HEK293 (cell line): ENCODE data around the gene RTP5.

Experiments used
- CTCF ChIA-PET: fragments of 350-600 bp; formaldehyde crosslinking; extraction: SDS; loops from one replicate; lab custom pipeline; 2021; ENCODE audit warnings: antibody characterized with exemption; lab: Yijun Ruan, JAX
- POLR2A ChIA-PET: fragments of 300-600 bp; formaldehyde crosslinking; extraction: SDS; loops from one replicate; lab custom pipeline; 2020; ENCODE audit warnings: antibody characterized with exemption, inconsistent platforms; lab: Yijun Ruan, JAX
- H3K27ac ChIP-seq: fragments of 200-500 bp; sonication (Bioruptor generic); 2 replicates; pipeline ENCODE4 v1.5.1; 2014; ENCODE audit warnings: low read depth, low read length, control low read depth, inconsistent platforms; ENCODE audit errors: extremely low read depth
- H3K36me3 ChIP-seq, 2 experiments: fragments of 200-500 bp in 1 of 2; sonication (Bioruptor generic) in 1 of 2; 1 replicate in 1 of 2; 2 replicates in 1 of 2; pipeline ENCODE4 v1.5.1; 2014 to 2017; ENCODE audit warnings: inconsistent platforms in 2 of 2, low read length in 2 of 2; ENCODE audit not compliant: control insufficient read depth in 2 of 2, insufficient read depth in 1 of 2
- H3K4me1 ChIP-seq: fragments of 200-500 bp; sonication (Bioruptor generic); 2 replicates; pipeline ENCODE4 v1.5.1; 2014; ENCODE audit warnings: mild to moderate bottlenecking, low read length, inconsistent platforms; ENCODE audit not compliant: control insufficient read depth, insufficient read depth
- H3K4me3 ChIP-seq: 2 replicates; pipeline ENCODE4 v1.5.1; 2011; ENCODE audit warnings: low read depth, mild to moderate bottlenecking, control low read depth, low read length, moderate library complexity
- H3K9me3 ChIP-seq: fragments of 200-500 bp; sonication (Bioruptor generic); 2 replicates; pipeline ENCODE4 v1.5.1; 2014; ENCODE audit warnings: low read depth, low read length, inconsistent platforms; ENCODE audit not compliant: control insufficient read depth, insufficient read depth
- EGR2 ChIP-seq: fragments of 450-650 bp; formaldehyde crosslinking; IDR thresholded peaks from 2 replicates; pipeline ENCODE4 v1.5.1; 2016; ENCODE audit warnings: low read depth, missing biosample characterization, missing genetic modification characterization
- HOXC10 ChIP-seq: sonication (generic); formaldehyde crosslinking; IDR thresholded peaks from 2 replicates; pipeline ENCODE4 v1.8.1; 2023; ENCODE audit warnings: mild to moderate bottlenecking, missing genetic modification reagents
- HOXD13 ChIP-seq: sonication (generic); formaldehyde crosslinking; IDR thresholded peaks from 2 replicates; pipeline ENCODE4 v1.8.0; 2022; ENCODE audit warnings: missing genetic modification reagents, borderline replicate concordance
- INSM2 ChIP-seq: fragments of 450-650 bp; formaldehyde crosslinking; IDR thresholded peaks from 2 replicates; pipeline ENCODE4 v1.5.1; 2016; ENCODE audit warnings: missing biosample characterization, missing genetic modification characterization
- KLF1 ChIP-seq: fragments of 450-650 bp; formaldehyde crosslinking; IDR thresholded peaks from 2 replicates; pipeline ENCODE4 v1.5.1; 2016; ENCODE audit warnings: missing biosample characterization, missing genetic modification characterization
- KLF8 ChIP-seq: fragments of 450-650 bp; formaldehyde crosslinking; IDR thresholded peaks from 2 replicates; pipeline ENCODE4 v1.5.1; 2016; ENCODE audit warnings: missing biosample characterization, missing genetic modification characterization
- ZFHX2 ChIP-seq: fragments of 450-650 bp; formaldehyde crosslinking; conservative IDR thresholded peaks from 2 replicates; pipeline ENCODE4 v1.5.1; 2016; ENCODE audit warnings: missing biosample characterization, missing genetic modification characterization
- ZFP3 ChIP-seq: fragments of 450-650 bp; formaldehyde crosslinking; IDR thresholded peaks from 2 replicates; pipeline ENCODE4 v1.5.1; 2016; ENCODE audit warnings: low read depth, missing biosample characterization, missing genetic modification characterization
- ZNF138 ChIP-seq: fragments of 450-650 bp; formaldehyde crosslinking; IDR thresholded peaks from 2 replicates; pipeline ENCODE4 v1.5.1; 2016; ENCODE audit warnings: missing biosample characterization, missing genetic modification characterization, borderline replicate concordance
- ZNF169 ChIP-seq: fragments of 450-650 bp; formaldehyde crosslinking; IDR thresholded peaks from 2 replicates; pipeline ENCODE4 v1.5.1; 2016; ENCODE audit warnings: missing biosample characterization, missing genetic modification characterization
- ZNF174 ChIP-seq: fragments of 450-650 bp; formaldehyde crosslinking; IDR thresholded peaks from 2 replicates; pipeline ENCODE4 v1.5.0; 2017; ENCODE audit warnings: missing biosample characterization, mild to moderate bottlenecking, missing genetic modification characterization
- ZNF18 ChIP-seq: fragments of 450-650 bp; formaldehyde crosslinking; IDR thresholded peaks from 2 replicates; pipeline ENCODE4 v1.5.1; 2016; ENCODE audit warnings: missing biosample characterization, missing genetic modification characterization
- ZNF184 ChIP-seq: fragments of 450-650 bp; IDR thresholded peaks from 2 replicates; pipeline ENCODE4 v1.5.1; 2018; ENCODE audit warnings: missing biosample characterization, mild to moderate bottlenecking, missing genetic modification characterization
- ZNF221 ChIP-seq: fragments of 450-650 bp; formaldehyde crosslinking; IDR thresholded peaks from 2 replicates; pipeline ENCODE4 v1.5.1; 2017; ENCODE audit warnings: missing biosample characterization, missing genetic modification characterization, borderline replicate concordance
- ZNF354C ChIP-seq: fragments of 450-650 bp; formaldehyde crosslinking; IDR thresholded peaks from 2 replicates; pipeline ENCODE4 v1.5.1; 2016; ENCODE audit warnings: missing biosample characterization, missing genetic modification characterization, low read depth, borderline replicate concordance
- ZNF426 ChIP-seq: fragments of 450-650 bp; formaldehyde crosslinking; IDR thresholded peaks from 2 replicates; pipeline ENCODE4 v1.5.1; 2017; ENCODE audit warnings: missing biosample characterization, missing genetic modification characterization, mild to moderate bottlenecking, inconsistent platforms, moderate library complexity
- ZNF544 ChIP-seq: fragments of 450-650 bp; formaldehyde crosslinking; IDR thresholded peaks from 2 replicates; pipeline ENCODE4 v1.5.0; 2017; ENCODE audit warnings: missing biosample characterization, missing genetic modification characterization
- ZNF560 ChIP-seq: fragments of 450-650 bp; formaldehyde crosslinking; IDR thresholded peaks from 2 replicates; pipeline ENCODE4 v1.5.1; 2017; ENCODE audit warnings: missing biosample characterization, missing genetic modification characterization, borderline replicate concordance
- ZNF561 ChIP-seq: fragments of 450-650 bp; IDR thresholded peaks from 2 replicates; pipeline ENCODE4 v1.5.1; 2018; ENCODE audit warnings: missing biosample characterization, missing genetic modification characterization, borderline replicate concordance
- ZNF585B ChIP-seq: fragments of 450-650 bp; formaldehyde crosslinking; IDR thresholded peaks from 2 replicates; pipeline ENCODE4 v1.5.1; 2016; ENCODE audit warnings: missing biosample characterization, missing genetic modification characterization
- ZNF623 ChIP-seq: fragments of 450-650 bp; formaldehyde crosslinking; IDR thresholded peaks from 2 replicates; pipeline ENCODE4 v1.5.1; 2016; ENCODE audit warnings: missing biosample characterization, missing genetic modification characterization
- ZNF707 ChIP-seq: fragments of 450-650 bp; formaldehyde crosslinking; IDR thresholded peaks from 2 replicates; pipeline ENCODE4 v1.5.1; 2016; ENCODE audit warnings: missing biosample characterization, missing genetic modification characterization
- ZNF777 ChIP-seq: fragments of 450-650 bp; formaldehyde crosslinking; IDR thresholded peaks from 2 replicates; pipeline ENCODE4 v1.5.1; 2017; ENCODE audit warnings: missing biosample characterization, missing genetic modification characterization, borderline replicate concordance
- ZNF791 ChIP-seq: fragments of 450-650 bp; formaldehyde crosslinking; IDR thresholded peaks from 2 replicates; pipeline ENCODE4 v1.5.1; 2016; ENCODE audit warnings: missing biosample characterization, missing genetic modification characterization
- ZSCAN16 ChIP-seq: fragments of 450-650 bp; formaldehyde crosslinking; IDR thresholded peaks from 2 replicates; pipeline ENCODE4 v1.5.1; 2016; ENCODE audit warnings: missing biosample characterization, missing genetic modification characterization
- ZXDB ChIP-seq: fragments of 450-650 bp; formaldehyde crosslinking; IDR thresholded peaks from 2 replicates; pipeline ENCODE4 v1.5.1; 2016; ENCODE audit warnings: missing biosample characterization, missing genetic modification characterization
- TF ChIP-seq, protein P1 (sequence below): fragments of 450-650 bp; formaldehyde crosslinking; IDR thresholded peaks from 2 replicates; pipeline ENCODE4 v1.5.1; 2016; ENCODE audit warnings: missing biosample characterization, missing genetic modification characterization

Gene RTP5

DNA sequence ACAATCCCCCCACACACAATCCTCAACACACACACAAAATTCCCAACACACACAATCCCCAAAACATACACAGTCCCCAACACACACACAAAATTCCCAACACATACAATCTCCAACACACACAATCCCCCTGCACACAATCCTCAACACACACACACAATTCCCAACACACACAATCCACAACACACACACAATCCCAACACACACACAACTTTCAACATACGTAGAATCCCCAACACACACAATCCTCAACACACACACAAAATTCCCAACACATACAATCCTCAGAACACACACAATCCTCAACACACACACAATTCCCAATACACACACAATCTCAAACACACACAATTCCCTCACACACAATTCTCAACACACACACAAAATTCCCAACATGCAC, 8.3 kb upstream of the RTP5 start (continued):
- TF ChIP-seq ZXDB (tag by site-specific recombination) (no peak), ZNF174 (tag by site-specific recombination) (no peak), ZNF561 (tag by site-specific recombination) (no peak), ZNF138 (no peak), ZNF777 (tag by site-specific recombination) (no peak)

- POLR2A ChIA-PET = no interaction called here
- TF ChIP-seq EGR2 (tag by site-specific recombination) = peak; percentile 44; the same call in 1 of the 2 replicates
- peak; percentile 47 for TF ChIP-seq ZFHX2 (tag by site-specific recombination)
- no peak for TF ChIP-seq KLF1
- TF ChIP-seq, all 188 proteins: peak for 2
- H3K27ac ChIP-seq = no peak overlapping the region
- H3K36me3 ChIP-seq = no peaks in the 10 kb centered on the region
- no peaks in the 10 kb centered on the region for H3K9me3 ChIP-seq
- no peak overlapping the region for H3K4me3 ChIP-seq
- H3K4me1 ChIP-seq = no peaks in the 10 kb centered on the region
- CTCF ChIA-PET = interaction anchor here (0.7 kb wide), 1 partner anchor 17 kb away, joined by 3 read pairs; no protein-coding TSS in a partner anchor
Observed at GRCh38 chr2:241862093-241862492, 7.4 kb upstream of the RTP5 start.

- POLR2A ChIA-PET = no interaction called here
Observed at GRCh38 chr2:241862775-241863535, 6.6 kb upstream of the RTP5 start.

More at GRCh38 chr2:241862775-241863535, 6.6 kb upstream of the RTP5 start:
- H3K36me3 ChIP-seq = no peaks in the 10 kb centered on the region
- no peaks in the 10 kb centered on the region for H3K4me1 ChIP-seq
- H3K27ac ChIP-seq = no peak overlapping the region
- TF ChIP-seq ZNF544 (tag by site-specific recombination) = no peak
- TF ChIP-seq ZNF585B (tag by site-specific recombination) = no peak
- TF ChIP-seq ZFP3 = no peak
- no peak for TF ChIP-seq ZNF707
- no peak for TF ChIP-seq ZNF354C
- TF ChIP-seq ZNF791 (tag by site-specific recombination) = no peak
- no peak for TF ChIP-seq ZNF426 (tag by site-specific recombination)
- TF ChIP-seq, protein P1, sequence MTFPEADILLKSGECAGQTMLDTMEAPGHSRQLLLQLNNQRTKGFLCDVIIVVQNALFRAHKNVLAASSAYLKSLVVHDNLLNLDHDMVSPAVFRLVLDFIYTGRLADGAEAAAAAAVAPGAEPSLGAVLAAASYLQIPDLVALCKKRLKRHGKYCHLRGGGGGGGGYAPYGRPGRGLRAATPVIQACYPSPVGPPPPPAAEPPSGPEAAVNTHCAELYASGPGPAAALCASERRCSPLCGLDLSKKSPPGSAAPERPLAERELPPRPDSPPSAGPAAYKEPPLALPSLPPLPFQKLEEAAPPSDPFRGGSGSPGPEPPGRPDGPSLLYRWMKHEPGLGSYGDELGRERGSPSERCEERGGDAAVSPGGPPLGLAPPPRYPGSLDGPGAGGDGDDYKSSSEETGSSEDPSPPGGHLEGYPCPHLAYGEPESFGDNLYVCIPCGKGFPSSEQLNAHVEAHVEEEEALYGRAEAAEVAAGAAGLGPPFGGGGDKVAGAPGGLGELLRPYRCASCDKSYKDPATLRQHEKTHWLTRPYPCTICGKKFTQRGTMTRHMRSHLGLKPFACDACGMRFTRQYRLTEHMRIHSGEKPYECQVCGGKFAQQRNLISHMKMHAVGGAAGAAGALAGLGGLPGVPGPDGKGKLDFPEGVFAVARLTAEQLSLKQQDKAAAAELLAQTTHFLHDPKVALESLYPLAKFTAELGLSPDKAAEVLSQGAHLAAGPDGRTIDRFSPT (tag by site-specific recombination) = no peak
- no peak for TF ChIP-seq ZNF184
- no peak for TF ChIP-seq ZNF560
- TF ChIP-seq KLF8 = no peak
- TF ChIP-seq INSM2 (tag by site-specific recombination) = no peak
- TF ChIP-seq ZNF169 (tag by site-specific recombination) = no peak
- TF ChIP-seq ZSCAN16 (tag by site-specific recombination) = no peak
- no peak for TF ChIP-seq HOXC10 (CRISPR knock-in tag)
- TF ChIP-seq HOXD13 = no peak
- TF ChIP-seq ZNF623 (tag by site-specific recombination) = no peak
- no peak for TF ChIP-seq ZNF221 (tag by site-specific recombination)
- TF ChIP-seq ZNF18 (tag by site-specific recombination) = no peak
- no peak for TF ChIP-seq ZNF777 (tag by site-specific recombination)
- H3K9me3 ChIP-seq = no peaks in the 10 kb centered on the region
- CTCF ChIA-PET = interaction anchor here (0.7 kb wide), 1 partner anchor 16 kb away, joined by 3 read pairs; no protein-coding TSS in a partner anchor
- no peak overlapping the region for H3K4me3 ChIP-seq
